Smooth muscle cell of the brain vasculature (primary cell): Measurements from ENCODE around the gene BAZ1B.
"Not testable (repeated sequence)": the region's sequence is repeated elsewhere in the genome, so short reads cannot be mapped to it uniquely, and the experiment has no call there.

Source experiments
- DNase-seq: peaks from one replicate; pipeline ENCODE4 v3.0.0-alpha.2; 2012; ENCODE audit warnings: low read depth, low spot score

The BAZ1B gene

GRCh38 chr7:73522105-73522872, at the start of gene BAZ1B:
TSS of gene BAZ1B (minus strand) at chr7:73522293. CDS start at chr7:73521933, 360 bp downstream.
- DNase-seq: peak; percentile 95

GRCh38 chr7:73570977-73571376, 48.9 kb upstream of the BAZ1B start:
- no peak for DNase-seq

- no peak for DNase-seq
Observed at GRCh38 chr7:73570521-73570920, 48.4 kb upstream of the BAZ1B start.

DNA sequence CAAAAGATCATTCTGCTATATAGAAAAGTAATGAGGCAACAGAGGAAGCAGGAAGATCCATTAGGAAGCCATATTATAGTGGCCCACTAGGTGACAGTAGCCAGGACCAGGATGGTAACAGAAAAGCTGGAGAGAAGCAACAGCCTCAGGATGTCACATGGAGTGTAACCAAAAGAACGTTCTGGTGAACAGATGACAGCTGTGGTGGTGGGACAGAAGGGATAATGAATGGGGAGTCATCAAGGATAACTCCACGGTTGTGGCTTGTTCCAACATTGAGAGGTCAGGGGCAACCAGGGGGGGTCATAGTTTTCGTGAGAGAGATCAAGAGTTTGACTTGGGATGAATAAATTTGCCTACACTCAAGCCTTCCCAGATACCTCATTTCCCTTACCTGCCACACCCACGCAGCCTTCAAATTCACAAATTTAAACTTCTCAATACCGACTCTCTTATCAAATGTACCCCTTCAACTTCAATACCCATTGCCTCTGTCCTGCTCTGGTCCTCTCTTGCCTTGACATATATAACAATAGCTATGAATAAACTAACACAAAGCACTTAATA, 47.0 kb upstream of the BAZ1B start:
- DNase-seq: no peak

DNA sequence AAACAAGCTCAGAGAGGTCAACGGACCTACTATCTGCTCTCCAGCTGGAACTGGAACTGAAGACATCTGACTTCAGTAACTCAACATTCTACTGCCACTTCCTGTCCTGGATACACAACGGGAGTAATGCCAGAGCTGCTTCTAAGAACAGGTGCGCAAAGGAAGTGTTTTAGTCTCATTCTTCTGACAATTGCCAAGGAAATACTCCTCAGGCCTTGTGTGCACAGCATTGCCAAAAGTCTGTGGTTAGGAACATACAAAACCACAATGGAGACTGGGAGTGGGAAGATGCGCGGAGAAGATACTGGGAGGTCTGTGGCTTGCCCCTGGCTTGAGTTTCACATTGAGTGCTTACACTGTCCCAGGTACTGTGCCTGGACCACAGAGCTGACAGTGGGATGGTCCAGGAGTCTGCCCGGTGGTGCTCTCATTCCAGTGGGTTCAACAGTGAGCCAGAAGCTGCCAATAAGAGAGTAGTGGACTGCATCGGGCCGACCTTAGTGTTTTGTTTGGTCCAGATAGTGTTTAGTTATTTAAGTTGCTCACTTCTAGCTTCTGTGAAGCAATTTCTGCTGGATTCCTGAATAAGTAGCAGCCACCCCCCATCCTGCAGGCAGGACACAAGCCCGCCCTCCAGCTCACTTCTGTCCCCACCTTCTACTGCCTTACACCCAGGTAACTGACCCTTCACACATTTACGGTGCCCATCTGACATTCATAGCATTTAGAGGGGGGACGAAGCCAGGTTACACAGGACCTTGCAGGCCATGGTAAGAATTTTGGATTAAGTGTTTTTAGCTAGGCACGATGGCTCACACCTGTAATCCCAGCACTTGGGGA, 46.0 kb upstream of the BAZ1B start:
- no peak for DNase-seq

DNA sequence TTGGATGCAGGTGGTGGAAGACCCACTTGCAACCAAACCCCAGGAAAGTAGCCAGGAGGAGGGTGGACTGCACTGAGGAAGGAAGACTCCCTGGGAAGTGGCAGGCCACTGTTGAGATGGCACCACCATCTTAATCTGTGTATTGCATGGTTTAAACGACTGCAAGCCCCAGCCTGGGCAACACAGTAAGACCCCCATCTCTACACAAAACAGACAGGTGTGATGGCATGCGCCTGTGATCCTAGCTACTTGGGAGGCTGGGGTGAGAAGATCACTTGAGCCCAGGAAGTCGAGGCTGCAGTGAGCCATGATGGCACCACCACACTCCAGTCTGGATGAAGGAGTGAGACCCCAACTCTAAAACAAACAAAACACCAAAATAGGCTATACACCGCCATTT, 45.0 kb upstream of the BAZ1B start:
- no peak for DNase-seq

DNA sequence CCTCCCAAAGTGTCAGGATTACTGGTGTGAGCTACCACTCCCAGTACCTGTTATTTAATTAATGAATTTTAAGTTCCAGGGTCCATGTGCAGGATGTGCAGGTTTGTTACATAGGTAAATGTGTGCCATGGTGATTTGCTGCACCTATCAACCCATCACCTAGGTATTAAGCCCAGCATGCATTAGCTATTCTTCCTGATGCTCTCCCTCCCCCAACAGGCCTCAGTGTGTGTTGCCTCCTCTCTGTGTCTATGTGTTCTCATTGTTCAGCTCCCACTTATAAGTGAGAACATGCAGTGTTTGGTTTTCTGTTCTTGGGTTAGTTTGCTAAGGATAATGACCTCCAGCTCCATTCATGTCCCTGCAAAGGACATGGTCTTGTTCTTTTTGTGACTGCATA, 44.3 kb upstream of the BAZ1B start:
- DNase-seq: not testable (repeated sequence)

GRCh38 chr7:73565675-73566340, 43.7 kb upstream of the BAZ1B start:
- DNase-seq: no peak

DNA sequence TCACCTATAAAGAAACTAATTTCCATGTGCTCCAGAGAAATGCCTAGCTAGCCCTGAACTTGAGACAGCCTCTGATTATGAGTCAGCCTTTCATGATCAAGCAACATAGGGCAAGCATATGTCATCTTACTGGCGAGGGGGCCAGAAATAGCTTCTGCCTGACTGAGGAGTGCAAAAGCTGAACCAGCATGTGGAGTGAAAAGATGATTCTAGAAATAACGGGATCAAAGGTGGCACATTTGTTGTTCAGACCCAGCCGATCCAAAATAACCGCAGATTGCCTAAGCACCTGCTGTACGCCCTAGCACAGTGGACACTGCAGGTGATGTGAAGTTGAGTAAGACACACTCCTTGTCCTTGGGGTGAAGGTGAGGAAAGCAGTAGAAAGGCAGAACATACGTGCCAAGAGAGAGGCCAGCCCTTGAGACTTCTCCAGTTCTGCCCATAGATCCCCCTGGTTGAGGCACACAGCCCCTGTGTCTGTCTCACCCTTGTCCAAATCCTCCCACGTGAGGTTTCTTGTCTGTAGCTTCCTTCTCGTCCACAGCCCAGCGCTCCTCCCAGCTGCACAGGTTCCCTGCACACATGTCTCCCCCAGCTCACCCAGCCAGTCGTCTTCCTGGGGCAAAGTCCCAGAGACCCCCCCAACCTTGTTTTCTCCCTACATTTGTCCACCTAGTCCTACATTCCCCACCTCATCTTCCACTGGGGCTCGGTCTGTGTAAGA, 38.2 kb upstream of the BAZ1B start:
- DNase-seq: no peak

GRCh38 chr7:73557397-73558257, 35.5 kb upstream of the BAZ1B start, which contains the start of gene BCL7B:
TSS of gene BCL7B (minus strand) at chr7:73557690. CDS start at chr7:73557578, 112 bp downstream.
- no peak for DNase-seq

DNA sequence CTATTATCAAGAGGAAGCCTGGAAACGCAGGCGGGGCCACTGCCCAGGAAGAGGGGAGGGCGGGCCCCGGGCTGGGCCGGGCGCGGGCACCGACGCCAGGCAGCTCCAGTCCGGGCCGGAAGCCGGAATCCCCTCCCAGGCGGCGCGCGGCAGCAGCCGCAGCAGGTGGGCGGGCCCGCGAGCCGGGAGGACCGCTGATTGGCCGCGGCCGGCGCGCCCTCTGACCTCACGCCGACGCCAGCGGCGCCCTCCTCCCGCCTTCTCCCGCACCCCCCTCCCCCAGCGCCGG, 35.0 kb upstream of the BAZ1B start:
- peak; percentile 69 for DNase-seq

GRCh38 chr7:73556208-73557107, 34.4 kb upstream of the BAZ1B start:
- DNase-seq: no peak

- no peak for DNase-seq
Observed at GRCh38 chr7:73555411-73555982, 33.4 kb upstream of the BAZ1B start.

DNA sequence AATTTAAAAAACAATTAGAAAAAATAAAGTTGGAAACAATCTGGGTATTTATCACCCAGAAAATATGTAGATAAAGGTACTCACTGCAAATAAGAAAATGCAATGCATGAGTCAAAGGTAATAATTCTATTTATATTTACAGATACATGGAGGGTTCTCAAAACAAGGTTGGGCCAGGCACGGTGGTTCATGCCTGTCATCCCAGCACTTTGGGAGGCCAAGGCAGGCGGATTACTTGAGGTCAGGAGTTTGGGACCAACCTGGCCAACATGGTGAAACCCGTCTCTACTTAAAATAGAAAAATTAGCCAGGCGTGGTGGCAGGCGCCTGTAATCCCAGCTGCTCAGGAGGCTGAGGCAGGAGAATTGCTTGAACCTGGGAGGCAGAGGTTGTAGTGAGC, 28.0 kb upstream of the BAZ1B start:
- DNase-seq: not testable (repeated sequence)

- no peak for DNase-seq
Observed at GRCh38 chr7:73549176-73549575, 27.1 kb upstream of the BAZ1B start.

GRCh38 chr7:73547841-73548240, 25.7 kb upstream of the BAZ1B start:
- no peak for DNase-seq

DNA sequence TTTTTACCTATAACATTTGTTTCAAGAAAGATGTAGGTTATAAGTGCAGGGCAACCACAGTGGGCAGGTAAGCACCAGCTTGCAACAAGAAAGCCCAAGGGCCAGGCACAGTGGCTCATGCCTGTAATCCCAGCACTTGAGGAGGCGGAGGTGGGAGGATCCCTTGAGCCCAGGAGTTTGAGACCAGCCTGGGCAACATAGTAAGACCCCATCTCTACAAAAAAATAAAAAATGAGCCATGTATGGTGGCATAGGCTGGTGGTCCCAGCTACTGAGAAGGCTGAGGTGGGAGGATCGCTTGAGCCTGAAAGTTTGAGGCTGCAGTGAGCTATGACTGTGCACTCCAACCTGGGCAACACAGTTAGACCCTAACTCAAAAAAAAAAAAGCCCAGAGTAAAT, 22.6 kb upstream of the BAZ1B start:
- DNase-seq: no peak

DNA sequence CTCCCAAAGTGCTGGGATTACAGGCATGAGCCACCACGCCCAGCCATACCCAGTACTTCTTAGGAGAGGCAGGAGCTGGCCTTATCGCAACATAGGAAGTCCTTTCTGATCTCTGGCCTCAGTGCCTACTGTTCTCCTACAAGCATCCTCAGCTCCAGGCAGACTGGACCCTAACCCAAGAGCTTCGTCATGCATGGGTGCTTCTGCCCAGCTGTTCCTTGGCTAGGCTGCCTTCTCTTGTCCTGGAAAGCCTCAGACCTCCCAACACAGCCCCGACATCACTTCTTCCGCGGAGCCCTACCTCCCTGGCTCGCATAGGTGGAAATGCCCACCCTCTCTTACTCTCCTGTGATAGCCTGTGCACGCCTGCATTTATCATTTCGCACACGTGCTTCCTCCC, 19.6 kb upstream of the BAZ1B start:
- no peak for DNase-seq

GRCh38 chr7:73539709-73540108, 17.6 kb upstream of the BAZ1B start:
- DNase-seq: no peak
